ENCODE measurements around the gene FAM124B.

FAM124B gene

GRCh38 chr2:224335991-224336390 is 65.9 kb downstream of the FAM124B start:
- DNase-seq (ENCODE audit: low spot score) = no peak

DNA sequence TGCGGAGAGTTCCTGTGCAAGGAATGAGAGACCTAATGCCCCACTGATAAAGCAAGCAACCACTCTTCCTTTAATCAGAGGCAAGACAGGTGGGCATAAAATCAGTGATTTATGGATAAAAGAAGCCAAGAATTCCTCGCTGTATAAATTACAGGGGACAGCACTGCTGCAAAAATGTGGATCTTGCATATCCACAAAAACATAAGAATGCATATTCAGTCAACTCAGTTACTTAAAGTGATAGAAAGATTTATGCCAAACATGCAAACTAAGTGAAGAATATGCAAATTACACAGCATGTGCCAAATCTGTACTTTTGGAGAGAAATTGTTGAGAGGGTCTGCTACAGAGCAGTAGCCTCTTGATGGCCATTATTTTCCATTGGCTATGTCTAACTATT is 67.2 kb downstream of the FAM124B start:
- DNase-seq (ENCODE audit: low spot score) = no peak

- DNase-seq (ENCODE audit: low spot score) = no peak
Observed at GRCh38 chr2:224333726-224334482, 68.0 kb downstream of the FAM124B start.

DNA sequence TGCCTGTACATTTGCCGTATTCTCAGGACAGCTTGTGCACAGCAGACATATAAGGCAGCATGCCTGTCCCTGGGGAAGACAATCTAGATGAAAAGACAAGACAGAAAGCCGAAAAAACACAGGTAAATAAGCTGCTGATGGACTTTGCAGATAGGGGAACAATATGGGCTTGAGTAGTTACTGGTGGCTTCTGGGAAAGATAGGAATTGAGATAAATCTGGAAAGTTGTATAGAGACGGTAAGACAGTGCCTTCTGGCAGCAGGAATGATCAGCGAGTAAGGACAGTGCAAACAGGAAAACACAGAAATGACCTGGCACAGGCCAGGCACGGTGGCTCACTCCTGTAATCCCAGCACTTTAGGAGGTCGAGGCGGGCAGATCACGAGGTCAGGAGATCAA is 70.2 kb downstream of the FAM124B start:
- DNase-seq (ENCODE audit: low spot score) = no peak

DNA sequence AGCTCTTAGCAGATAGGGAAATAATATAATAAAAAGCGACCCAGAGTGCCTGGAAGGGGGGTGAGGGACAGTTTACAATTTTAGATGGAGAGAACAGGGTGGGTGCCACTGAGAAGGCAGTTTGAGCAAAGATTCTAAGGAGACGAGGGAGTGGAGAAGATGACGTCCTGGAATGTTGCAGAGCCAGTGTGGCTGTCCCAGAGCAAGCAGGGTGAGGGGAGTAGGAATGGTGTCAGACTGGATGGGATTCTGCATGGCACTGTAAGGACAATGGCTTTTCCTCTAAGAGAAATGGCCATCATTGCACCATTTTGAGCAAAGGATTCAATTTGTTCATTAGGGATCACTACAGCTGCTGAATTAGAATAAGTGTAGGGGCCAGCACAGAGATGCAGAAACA is 73.1 kb downstream of the FAM124B start:
- DNase-seq (ENCODE audit: low spot score) = no peak
